RWPE2 (cell line): Measurements from ENCODE around the gene TTYH2.
A peak's percentile ranks its signal among the peaks of the same experiment; 100 is the strongest.
"Not testable (repeated sequence)": the region's sequence is repeated elsewhere in the genome, so short reads cannot be mapped to it uniquely, and the experiment has no call there.

Experiments used
- ATAC-seq: fragments of 200-7000 bp; cut with Tn5 transposase; 3 replicates; pipeline ENCODE4 v1.9.1; 2021; ENCODE audit warnings: low read depth
- DNase-seq: peaks from one replicate; pipeline ENCODE4 v3.0.0-alpha.2; 2020; ENCODE audit warnings: low spot score
- H3K27ac ChIP-seq: fragments of 450-650 bp; 2 replicates; pipeline ENCODE4 v1.5.1; 2017; ENCODE audit warnings: mild to moderate bottlenecking; ENCODE audit not compliant: poor library complexity, severe bottlenecking
- H3K27me3 ChIP-seq: fragments of 250-450 bp; sonication (Bioruptor Pico); 2 replicates; pipeline ENCODE4 v1.5.1; 2021; ENCODE audit warnings: mild to moderate bottlenecking, moderate library complexity; ENCODE audit not compliant: insufficient read depth, poor library complexity, severe bottlenecking
- H3K36me3 ChIP-seq: fragments of 250-450 bp; sonication (Bioruptor Pico); 2 replicates; pipeline ENCODE4 v1.5.1; 2020; ENCODE audit warnings: low read depth, mild to moderate bottlenecking, moderate library complexity
- H3K4me1 ChIP-seq: fragments of 250-450 bp; sonication (Bioruptor Pico); 2 replicates; pipeline ENCODE4 v1.5.1; 2021; ENCODE audit warnings: mild to moderate bottlenecking, moderate library complexity; ENCODE audit not compliant: insufficient read depth, poor library complexity, severe bottlenecking
- H3K4me3 ChIP-seq: fragments of 250-450 bp; sonication (Bioruptor Pico); 2 replicates; pipeline ENCODE4 v1.5.1; 2021; ENCODE audit warnings: mild to moderate bottlenecking, moderate library complexity; ENCODE audit not compliant: severe bottlenecking
- H3K9me3 ChIP-seq: fragments of 250-450 bp; sonication (Bioruptor Pico); 2 replicates; pipeline ENCODE4 v1.5.1; 2021; ENCODE audit warnings: mild to moderate bottlenecking, moderate library complexity; ENCODE audit not compliant: severe bottlenecking
- TF ChIP-seq, protein P1 (sequence below): fragments of 450-650 bp; IDR thresholded peaks from one replicate; pipeline ENCODE4 v1.5.1; 2017; ENCODE audit warnings: mild to moderate bottlenecking, moderate library complexity; ENCODE audit not compliant: poor library complexity, severe bottlenecking

Gene TTYH2

DNA sequence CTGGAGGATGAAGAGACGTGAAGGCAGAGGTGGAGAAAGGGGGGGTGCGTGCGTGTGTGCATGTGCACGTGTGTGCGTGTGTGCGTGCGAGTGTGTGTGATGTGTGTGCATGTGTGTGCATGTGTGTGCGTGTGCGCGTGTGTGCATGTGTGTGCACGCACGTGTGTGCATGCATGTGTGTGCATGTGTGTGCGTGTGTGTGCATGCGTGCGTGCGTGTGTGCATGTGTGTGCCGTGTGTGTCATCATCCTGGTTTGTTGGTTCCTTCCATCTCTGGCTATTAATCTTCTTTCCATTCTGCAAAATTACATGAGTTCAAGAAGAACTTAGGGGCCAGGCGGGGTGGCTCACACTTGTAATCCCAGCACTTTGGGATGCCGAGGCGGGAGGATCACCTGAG lies 26.9 kb upstream of the TTYH2 start:
- no peaks in the 10 kb centered on the region for H3K9me3 ChIP-seq
- no peaks in the 10 kb centered on the region for H3K36me3 ChIP-seq
- no peak for ATAC-seq
- no peak for DNase-seq
- no peaks in the 10 kb centered on the region for H3K4me1 ChIP-seq
- TF ChIP-seq, protein P1, sequence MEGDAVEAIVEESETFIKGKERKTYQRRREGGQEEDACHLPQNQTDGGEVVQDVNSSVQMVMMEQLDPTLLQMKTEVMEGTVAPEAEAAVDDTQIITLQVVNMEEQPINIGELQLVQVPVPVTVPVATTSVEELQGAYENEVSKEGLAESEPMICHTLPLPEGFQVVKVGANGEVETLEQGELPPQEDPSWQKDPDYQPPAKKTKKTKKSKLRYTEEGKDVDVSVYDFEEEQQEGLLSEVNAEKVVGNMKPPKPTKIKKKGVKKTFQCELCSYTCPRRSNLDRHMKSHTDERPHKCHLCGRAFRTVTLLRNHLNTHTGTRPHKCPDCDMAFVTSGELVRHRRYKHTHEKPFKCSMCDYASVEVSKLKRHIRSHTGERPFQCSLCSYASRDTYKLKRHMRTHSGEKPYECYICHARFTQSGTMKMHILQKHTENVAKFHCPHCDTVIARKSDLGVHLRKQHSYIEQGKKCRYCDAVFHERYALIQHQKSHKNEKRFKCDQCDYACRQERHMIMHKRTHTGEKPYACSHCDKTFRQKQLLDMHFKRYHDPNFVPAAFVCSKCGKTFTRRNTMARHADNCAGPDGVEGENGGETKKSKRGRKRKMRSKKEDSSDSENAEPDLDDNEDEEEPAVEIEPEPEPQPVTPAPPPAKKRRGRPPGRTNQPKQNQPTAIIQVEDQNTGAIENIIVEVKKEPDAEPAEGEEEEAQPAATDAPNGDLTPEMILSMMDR: no peak
- no peak overlapping the region for H3K4me3 ChIP-seq
- no peak overlapping the region for H3K27ac ChIP-seq
- H3K27me3 ChIP-seq: peaks cover 13% of the 10 kb centered on the region

DNA sequence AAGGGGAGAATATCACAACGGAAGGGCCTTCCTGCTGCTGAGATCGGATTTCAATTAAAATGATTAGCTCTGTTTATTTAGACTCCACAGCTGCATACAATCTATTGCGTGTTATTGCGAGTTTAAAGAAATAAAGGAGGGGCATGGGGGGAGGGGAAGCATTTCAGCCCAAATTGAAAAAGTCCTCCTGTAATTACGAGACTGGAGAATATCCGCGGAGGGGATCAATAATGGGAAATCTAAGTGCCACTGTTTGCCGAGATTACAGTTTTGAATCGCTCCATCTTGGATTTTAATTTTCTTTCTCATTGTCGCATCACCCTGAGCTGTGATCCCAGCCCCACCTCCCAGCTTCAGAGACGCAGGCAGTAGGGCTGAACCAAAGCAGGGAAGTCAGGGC lies 25.6 kb upstream of the TTYH2 start:
- Histone ChIP-seq H3K27me3 (peaks cover 13% of the 10 kb centered on the region), H3K4me3 (no peak overlapping the region), H3K36me3 (no peaks in the 10 kb centered on the region), H3K9me3 (no peaks in the 10 kb centered on the region), H3K4me1 (no peaks in the 10 kb centered on the region), H3K27ac (no peak overlapping the region)
- TF ChIP-seq, protein P1: no peak
- no peak for ATAC-seq
- DNase-seq: no peak

DNA sequence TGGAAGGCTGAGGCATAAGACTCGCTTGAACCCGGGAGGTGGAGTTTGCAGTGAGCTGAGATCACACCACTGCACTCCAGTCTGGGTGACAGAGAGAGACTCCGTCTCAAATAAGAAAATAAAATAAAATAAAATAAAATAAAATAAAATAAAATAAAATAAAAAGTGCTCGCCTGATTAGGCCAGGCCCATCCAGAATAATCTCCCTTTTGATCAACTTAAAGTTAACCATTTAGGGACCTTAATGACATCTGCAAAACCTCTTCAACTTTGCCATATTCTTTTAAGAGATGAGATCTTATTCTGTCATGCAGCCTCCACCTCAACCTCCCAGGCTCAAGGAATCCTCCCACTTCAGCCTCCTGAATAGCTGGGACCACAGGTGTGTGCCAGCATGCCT lies 24.7 kb upstream of the TTYH2 start:
- peaks cover 13% of the 10 kb centered on the region for H3K27me3 ChIP-seq
- not testable (repeated sequence) for H3K27ac ChIP-seq, H3K4me3 ChIP-seq, H3K36me3 ChIP-seq, H3K4me1 ChIP-seq, ATAC-seq, H3K9me3 ChIP-seq, DNase-seq

DNA sequence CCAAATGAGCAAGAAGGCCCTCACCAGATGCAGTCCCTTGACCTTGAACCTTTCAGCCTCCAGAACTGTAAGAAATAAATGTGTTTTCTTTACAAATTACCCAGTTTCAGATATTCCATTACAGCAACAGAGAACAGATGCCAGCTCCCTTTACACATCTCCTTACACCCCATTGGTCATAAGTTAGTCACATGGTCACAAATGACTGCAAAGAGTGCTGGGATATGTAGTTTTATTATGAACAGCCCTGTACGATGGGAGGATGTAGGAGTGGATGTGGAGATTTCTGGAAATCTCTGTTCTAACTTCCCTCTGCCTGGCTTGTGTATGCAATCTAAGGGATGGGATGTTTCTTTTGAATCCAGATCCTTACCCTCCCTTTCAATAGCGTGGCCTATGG lies 23.2 kb upstream of the TTYH2 start:
- Histone ChIP-seq H3K27me3 (peaks cover 13% of the 10 kb centered on the region), H3K4me1 (no peaks in the 10 kb centered on the region), H3K36me3 (no peaks in the 10 kb centered on the region), H3K4me3 (no peak overlapping the region), H3K9me3 (no peaks in the 10 kb centered on the region), H3K27ac (no peak overlapping the region)
- peak; percentile 77 for ATAC-seq
- DNase-seq: no peak
- TF ChIP-seq, protein P1: no peak

DNA sequence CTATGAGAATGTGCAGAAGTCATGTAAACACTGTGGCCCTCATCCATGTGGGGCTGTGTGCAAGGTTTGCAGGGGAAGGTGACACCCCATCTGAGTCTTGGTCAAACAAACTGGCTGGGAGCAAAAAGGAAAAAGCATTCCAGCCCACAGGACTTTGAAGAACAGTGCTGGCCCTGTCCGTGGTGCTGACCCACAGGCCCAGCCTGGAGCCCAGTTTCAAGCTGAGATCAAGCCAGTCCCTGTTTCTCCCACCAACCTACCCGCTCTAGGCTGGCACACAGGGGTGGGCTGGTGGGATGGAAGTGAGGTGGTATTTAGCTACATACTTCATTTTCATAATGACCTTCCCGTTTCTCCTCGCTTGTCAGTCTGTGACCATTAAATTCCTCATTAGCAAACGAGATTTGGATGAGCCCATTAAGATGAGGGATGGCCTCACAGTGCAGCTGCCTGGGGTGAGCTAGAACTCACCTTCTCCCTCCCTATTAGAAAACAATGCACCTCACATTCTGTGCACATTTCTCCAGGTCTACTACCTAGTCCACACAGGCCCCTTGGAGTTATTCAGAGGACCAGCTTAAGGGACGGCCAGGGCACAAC lies 22.5 kb upstream of the TTYH2 start:
- no peaks in the 10 kb centered on the region for H3K4me1 ChIP-seq
- no peaks in the 10 kb centered on the region for H3K9me3 ChIP-seq
- H3K27me3 ChIP-seq: peaks cover 13% of the 10 kb centered on the region
- TF ChIP-seq, protein P1: no peak
- ATAC-seq (no peak), DNase-seq (no peak)
- no peaks in the 10 kb centered on the region for H3K36me3 ChIP-seq
- no peak overlapping the region for H3K4me3 ChIP-seq
- no peak overlapping the region for H3K27ac ChIP-seq
